T-helper 22 cell (primary cell): Measurements from ENCODE around the gene CCDC110.
A peak's percentile ranks its signal among the peaks of the same experiment; 100 is the strongest.

ENCODE experiments used
- DNase-seq: peaks from one replicate; pipeline ENCODE4 v3.0.0-alpha.2; 2020; ENCODE audit warnings: low read depth

CCDC110 gene

GRCh38 chr4:185421366-185422124 is 50.0 kb downstream of the CCDC110 start:
- no peak for DNase-seq

- no peak for DNase-seq
Measured at GRCh38 chr4:185416955-185417354, 54.6 kb downstream of the CCDC110 start.

- no peak for DNase-seq
Measured at GRCh38 chr4:185412412-185412811, 59.1 kb downstream of the CCDC110 start.

- DNase-seq, result no peak
Measured at GRCh38 chr4:185411849-185412248, 59.7 kb downstream of the CCDC110 start.

GRCh38 chr4:185408432-185408831 is 63.1 kb downstream of the CCDC110 start:
- no peak for DNase-seq

GRCh38 chr4:185405296-185405999 is 66.1 kb downstream of the CCDC110 start:
- DNase-seq, result no peak

GRCh38 chr4:185404031-185404430 is 67.5 kb downstream of the CCDC110 start:
- no peak for DNase-seq

GRCh38 chr4:185399466-185399865 is 72.1 kb downstream of the CCDC110 start:
- DNase-seq, result no peak

- DNase-seq, result no peak
Measured at GRCh38 chr4:185398618-185399017, 72.9 kb downstream of the CCDC110 start.

- DNase-seq, result no peak
Measured at GRCh38 chr4:185396724-185397385, 74.7 kb downstream of the CCDC110 start, which contains the start of gene ANKRD37. Gene ANKRD37 (plus strand): TSS chr4:185396841. CDS start chr4:185396924, 83 bp downstream.

- peak; percentile 92 for DNase-seq
Measured at GRCh38 chr4:185395956-185396723, 75.4 kb downstream of the CCDC110 start.

- no peak for DNase-seq
Measured at GRCh38 chr4:185395238-185395955, 76.1 kb downstream of the CCDC110 start, which contains the start of gene LRP2BP. Gene LRP2BP (minus strand): TSS chr4:185395924. CDS start chr4:185378186, 17,738 bp downstream.
